ENCODE data around the gene ADCY10. TPM values are rescaled to one million over a fixed set of nuclear protein-coding genes. Genes with fewer than 3 reads are reported as not detected.

The ADCY10 gene
- total RNA-seq, 1 donor from 2014 or later, result 0.39 TPM

DNA sequence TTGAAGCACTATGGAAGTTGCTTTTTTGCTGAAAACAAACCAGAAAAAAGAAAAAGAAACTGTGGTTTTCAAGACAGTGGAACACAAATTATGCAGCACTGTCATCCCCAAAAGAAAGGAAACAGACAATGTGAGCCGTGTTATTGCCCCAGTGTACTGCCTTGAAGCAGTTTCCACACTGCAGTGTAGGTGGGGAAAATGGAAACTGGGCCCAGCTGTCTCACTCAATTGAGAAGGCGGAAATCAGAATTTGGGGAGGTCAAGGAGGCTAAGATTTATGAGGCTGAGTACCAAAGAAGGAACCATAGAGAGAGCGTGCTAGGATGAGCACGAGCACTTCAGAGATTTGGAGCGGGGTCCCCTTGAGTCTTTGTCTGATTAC, 136.7 kb downstream of the ADCY10 start:
- no peak for TF ChIP-seq CTCF (conservative IDR thresholded peaks at IDR 0.05)
- Mint-ChIP-seq H3K27me3 (no peaks in the 10 kb centered on the region), H3K4me1 (ENCODE audit: unreplicated experiment) (no peaks in the 10 kb centered on the region), H3K4me3 (no peak overlapping the region), H3K27ac (no peak overlapping the region), H3K36me3 (peaks cover 74% of the 10 kb centered on the region), H3K9me3 (peaks cover 8% of the 10 kb centered on the region)
- no peak for DNase-seq (ENCODE audit: extremely low spot score, unreplicated experiment)

DNA sequence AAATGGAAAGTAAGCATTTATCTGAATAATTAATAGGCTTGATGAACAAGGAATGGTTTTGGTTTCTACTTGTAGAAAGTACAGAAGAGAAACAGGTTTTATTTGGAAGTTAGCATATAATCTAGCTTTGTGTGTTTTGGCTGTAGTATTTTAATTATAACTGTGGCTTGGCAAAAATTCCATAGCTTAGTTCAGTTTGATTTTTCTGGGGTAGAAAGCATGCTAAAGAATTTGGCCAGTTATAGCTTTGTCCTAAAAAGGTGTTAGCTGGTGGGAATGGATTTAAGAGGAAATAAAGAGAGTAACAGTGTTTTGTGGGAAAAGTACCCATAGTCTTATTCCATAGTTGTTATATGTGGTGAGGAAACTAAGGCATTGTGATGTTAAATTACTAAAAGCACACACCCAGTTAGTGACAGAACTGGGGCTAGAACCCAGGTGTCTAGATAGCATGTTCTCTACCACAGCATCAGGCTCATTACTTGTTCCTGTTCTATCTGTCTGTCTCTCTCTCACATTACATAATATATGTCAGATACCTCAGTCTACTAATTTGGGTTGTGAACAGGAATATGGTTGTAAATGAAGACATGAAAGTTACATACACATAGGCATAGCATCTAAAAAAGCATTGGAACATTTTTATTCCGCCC, 137.2 kb downstream of the ADCY10 start:
- Mint-ChIP-seq H3K27me3 (no peaks in the 10 kb centered on the region), H3K4me3 (no peak overlapping the region), H3K27ac (no peak overlapping the region), H3K36me3 (peaks cover 76% of the 10 kb centered on the region), H3K4me1 (ENCODE audit: unreplicated experiment) (no peaks in the 10 kb centered on the region), H3K9me3 (peaks cover 8% of the 10 kb centered on the region)
- DNase-seq (ENCODE audit: extremely low spot score, unreplicated experiment), result no peak
- no peak for TF ChIP-seq CTCF (conservative IDR thresholded peaks at IDR 0.05)

DNA sequence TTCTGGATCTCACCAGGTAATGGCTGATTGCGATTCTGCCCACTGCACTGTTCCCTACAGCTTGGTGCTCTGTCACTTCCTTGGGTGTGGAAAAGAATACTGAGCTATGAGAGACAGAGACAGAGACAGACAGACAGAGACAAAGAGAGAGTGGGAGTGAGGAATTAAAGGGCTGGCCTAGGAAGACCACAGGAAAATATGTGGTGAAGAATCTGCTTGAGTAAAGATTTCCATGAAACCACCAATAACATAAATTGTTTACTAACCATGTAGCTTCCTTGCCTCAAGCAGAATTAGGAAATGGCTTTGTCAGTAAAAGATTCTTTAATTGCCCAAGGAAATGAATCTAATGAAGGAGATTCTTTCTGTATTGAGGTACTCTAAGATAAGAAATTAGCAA, 137.8 kb downstream of the ADCY10 start:
- no peaks in the 10 kb centered on the region for H3K4me1 Mint-ChIP-seq (ENCODE audit: unreplicated experiment)
- no peak for DNase-seq (ENCODE audit: extremely low spot score, unreplicated experiment)
- H3K9me3 Mint-ChIP-seq, result peaks cover 8% of the 10 kb centered on the region
- no peak overlapping the region for H3K4me3 Mint-ChIP-seq
- no peak overlapping the region for H3K27ac Mint-ChIP-seq
- no peak for TF ChIP-seq CTCF (conservative IDR thresholded peaks at IDR 0.05)
- no peaks in the 10 kb centered on the region for H3K27me3 Mint-ChIP-seq
- peaks cover 73% of the 10 kb centered on the region for H3K36me3 Mint-ChIP-seq

- no peak for DNase-seq (ENCODE audit: extremely low spot score, unreplicated experiment)
- peaks cover 8% of the 10 kb centered on the region for H3K9me3 Mint-ChIP-seq
- H3K27ac Mint-ChIP-seq, result no peak overlapping the region
- no peaks in the 10 kb centered on the region for H3K4me1 Mint-ChIP-seq (ENCODE audit: unreplicated experiment)
- H3K27me3 Mint-ChIP-seq, result no peaks in the 10 kb centered on the region
- H3K4me3 Mint-ChIP-seq, result no peak overlapping the region
- no peak for TF ChIP-seq CTCF (conservative IDR thresholded peaks at IDR 0.05)
- H3K36me3 Mint-ChIP-seq, result peaks cover 72% of the 10 kb centered on the region
Observed at GRCh38 chr1:167775178-167775577, 138.8 kb downstream of the ADCY10 start.

DNA sequence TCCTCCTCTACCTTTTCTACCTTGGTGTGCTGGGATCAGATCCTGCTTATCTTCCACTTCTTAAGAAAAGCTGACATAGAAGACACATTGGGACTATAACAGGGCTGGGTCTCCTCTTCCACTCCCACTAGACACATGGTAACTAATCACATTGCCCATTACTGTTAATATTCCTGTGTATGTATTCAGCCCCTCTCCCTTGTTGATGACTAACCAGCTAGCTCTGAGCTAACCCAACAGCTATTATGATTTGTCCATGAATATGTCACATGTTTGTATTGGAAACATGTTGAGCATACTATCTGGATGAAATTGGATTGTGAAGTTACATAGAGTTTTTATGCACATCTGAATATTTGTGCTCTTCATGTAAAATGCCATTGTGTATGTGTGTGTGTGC, 139.2 kb downstream of the ADCY10 start:
- TF ChIP-seq CTCF (conservative IDR thresholded peaks at IDR 0.05), result no peak
- Mint-ChIP-seq H3K4me1 (ENCODE audit: unreplicated experiment) (no peaks in the 10 kb centered on the region), H3K4me3 (no peak overlapping the region), H3K27me3 (no peaks in the 10 kb centered on the region), H3K36me3 (peaks cover 72% of the 10 kb centered on the region), H3K27ac (no peak overlapping the region), H3K9me3 (peaks cover 3% of the 10 kb centered on the region)
- no peak for DNase-seq (ENCODE audit: extremely low spot score, unreplicated experiment)

- no peak for TF ChIP-seq CTCF (conservative IDR thresholded peaks at IDR 0.05)
- no peak for DNase-seq (ENCODE audit: extremely low spot score, unreplicated experiment)
- Mint-ChIP-seq H3K36me3 (peaks cover 77% of the 10 kb centered on the region), H3K4me1 (ENCODE audit: unreplicated experiment) (no peaks in the 10 kb centered on the region), H3K27me3 (no peaks in the 10 kb centered on the region), H3K9me3 (no peaks in the 10 kb centered on the region), H3K27ac (no peak overlapping the region), H3K4me3 (no peak overlapping the region)
Observed at GRCh38 chr1:167773516-167773915, 140.4 kb downstream of the ADCY10 start.

Data from type B pancreatic cell (in vitro differentiated cells).